ENCODE data around the gene MIA2.
"Not testable (repeated sequence)": the region's sequence is repeated elsewhere in the genome, so short reads cannot be mapped to it uniquely, and the experiment has no call there.

The MIA2 gene

GRCh38 chr14:39267608-39268005 lies 33.9 kb downstream of the MIA2 start:
- no peak for DNase-seq

- DNase-seq = no peak
These were observed 34.7 kb downstream of the MIA2 start for GRCh38 chr14:39268393-39268792.

GRCh38 chr14:39272918-39273317 lies 39.2 kb downstream of the MIA2 start:
- no peak for DNase-seq

- DNase-seq = no peak
These were observed 41.7 kb downstream of the MIA2 start for GRCh38 chr14:39275395-39275794.

- DNase-seq = no peak
These were observed 42.3 kb downstream of the MIA2 start for GRCh38 chr14:39276005-39276404.

GRCh38 chr14:39276579-39277114 lies 42.9 kb downstream of the MIA2 start:
- DNase-seq = no peak

GRCh38 chr14:39279515-39279914 lies 45.8 kb downstream of the MIA2 start:
- no peak for DNase-seq

GRCh38 chr14:39280678-39281077 lies 47.0 kb downstream of the MIA2 start:
- DNase-seq = not testable (repeated sequence)

GRCh38 chr14:39289523-39289922 lies 55.8 kb downstream of the MIA2 start:
- DNase-seq = no peak

- DNase-seq = no peak
These were observed 58.0 kb downstream of the MIA2 start for GRCh38 chr14:39291701-39292100.

- DNase-seq = no peak
These were observed 59.9 kb downstream of the MIA2 start for GRCh38 chr14:39293629-39294028.

- not testable (repeated sequence) for DNase-seq
These were observed 66.7 kb downstream of the MIA2 start for GRCh38 chr14:39300389-39300788.

GRCh38 chr14:39302124-39302810 lies 68.6 kb downstream of the MIA2 start:
- DNase-seq = no peak

GRCh38 chr14:39303115-39303514 lies 69.4 kb downstream of the MIA2 start:
- DNase-seq = no peak

- no peak for DNase-seq
These were observed 74.1 kb downstream of the MIA2 start for GRCh38 chr14:39307815-39308214.

- DNase-seq = no peak
These were observed 76.3 kb downstream of the MIA2 start for GRCh38 chr14:39310051-39310450.

GRCh38 chr14:39315859-39316444 lies 82.2 kb downstream of the MIA2 start:
- no peak for DNase-seq

GRCh38 chr14:39316830-39317553 lies 83.3 kb downstream of the MIA2 start:
- DNase-seq = no peak

- DNase-seq = no peak
These were observed 84.9 kb downstream of the MIA2 start for GRCh38 chr14:39318574-39318973.

- DNase-seq = no peak
These were observed 85.7 kb downstream of the MIA2 start for GRCh38 chr14:39319381-39319780.

- no peak for DNase-seq
These were observed 86.6 kb downstream of the MIA2 start for GRCh38 chr14:39320318-39320717.

GRCh38 chr14:39322807-39323206 lies 89.1 kb downstream of the MIA2 start:
- DNase-seq = no peak

- no peak for DNase-seq
These were observed 90.4 kb downstream of the MIA2 start for GRCh38 chr14:39324097-39324496.

- no peak for DNase-seq
These were observed 105.3 kb downstream of the MIA2 start for GRCh38 chr14:39339003-39339402.
